GM19467 (cell line): ENCODE results near the gene RCOR3.
"Not testable (repeated sequence)": the region's sequence is repeated elsewhere in the genome, so short reads cannot be mapped to it uniquely, and the experiment has no call there.

Experiments used
- ATAC-seq: cut with Tn5 transposase; IDR thresholded peaks from one replicate; pipeline ENCODE4 v1.9.1; 2021; ENCODE audit warnings: mild to moderate bottlenecking, moderate library complexity; ENCODE audit not compliant: unreplicated experiment

Gene RCOR3

DNA sequence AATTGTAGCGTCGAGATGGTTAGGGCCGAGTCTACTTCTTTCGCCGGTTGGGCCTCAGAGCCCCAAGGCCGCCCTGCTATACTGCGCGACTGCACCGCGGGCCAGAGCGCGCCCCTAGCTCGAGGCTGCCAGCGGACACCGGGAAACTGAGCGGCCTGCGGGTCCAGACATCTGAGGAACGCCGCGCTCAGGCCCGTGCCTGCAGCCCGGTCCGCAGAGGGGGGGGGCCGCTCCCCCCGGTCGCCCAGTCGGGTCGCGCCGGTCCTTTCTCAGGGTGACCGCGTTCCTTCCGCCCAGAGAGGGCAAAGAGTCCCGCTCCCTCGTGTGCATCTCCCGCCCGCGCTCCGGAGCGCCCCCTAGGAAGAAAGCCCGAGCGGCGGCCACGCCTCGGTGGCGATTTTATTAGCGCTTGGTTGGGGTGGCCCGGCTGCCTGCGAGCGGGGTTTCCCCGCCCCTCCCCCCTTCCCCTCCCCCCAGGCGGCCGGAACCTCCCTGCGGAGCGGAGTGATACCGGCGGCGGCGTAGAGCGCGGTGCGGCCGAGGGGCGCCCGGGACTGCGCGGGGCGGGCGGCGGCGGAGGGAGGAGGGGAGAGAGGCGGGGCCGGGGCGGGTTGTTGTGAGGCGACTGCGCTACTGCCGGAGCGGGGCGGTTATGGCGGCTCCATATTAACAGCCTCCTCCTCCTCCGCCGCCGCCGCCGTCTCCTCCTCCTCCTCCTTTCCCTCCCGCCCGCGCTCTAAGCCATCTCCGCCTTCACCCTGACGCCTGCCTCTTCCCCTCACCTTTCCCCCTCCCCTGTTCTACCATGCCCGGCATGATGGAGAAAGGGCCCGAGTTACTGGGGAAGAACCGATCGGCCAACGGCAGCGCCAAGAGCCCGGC is at the start of gene RCOR3:
TSS of gene RCOR3 (plus strand) at position 611 of the 882 bp plus-strand sequence. CDS start at position 806, 195 bp downstream.
- ATAC-seq = peak; percentile 57

DNA sequence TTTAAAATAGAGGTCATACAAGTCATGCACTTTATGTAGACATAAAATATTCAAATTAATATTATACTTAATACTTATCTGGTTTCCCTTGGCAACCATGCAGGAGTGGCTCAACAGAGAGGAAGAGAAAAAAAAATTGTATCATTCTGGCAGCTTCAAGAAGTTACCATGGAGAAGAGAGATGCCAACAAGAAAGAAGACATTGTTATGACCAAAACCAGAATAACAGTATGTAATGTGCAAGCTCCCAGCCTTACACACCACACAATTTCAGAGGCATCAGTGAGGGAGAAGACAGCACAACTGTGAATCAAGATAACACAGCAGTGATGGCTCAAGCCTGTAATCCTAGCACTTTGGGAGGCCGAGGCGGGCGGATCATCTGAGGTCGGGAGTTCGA is 49.1 kb upstream of the RCOR3 start:
- no peak for ATAC-seq

DNA sequence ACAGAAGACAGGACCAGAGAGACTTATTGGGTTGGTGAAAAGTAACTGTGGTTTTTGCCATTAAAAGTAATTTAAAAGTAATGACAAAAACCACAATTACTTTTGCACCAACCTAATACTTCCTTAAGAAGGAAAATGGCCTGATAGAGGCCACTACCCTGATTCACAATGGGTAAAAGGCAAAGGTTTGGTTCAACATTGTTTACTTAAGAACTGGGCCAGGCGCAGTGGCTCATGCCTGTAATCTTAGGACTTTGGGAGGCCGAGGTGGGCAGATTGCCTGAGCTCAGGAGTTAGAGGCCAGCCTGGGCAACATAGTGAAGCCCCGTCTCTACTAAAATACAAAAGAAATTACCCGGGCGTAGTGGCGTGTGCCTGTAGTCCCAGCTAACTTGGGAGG is 48.2 kb upstream of the RCOR3 start:
- ATAC-seq = no peak

DNA sequence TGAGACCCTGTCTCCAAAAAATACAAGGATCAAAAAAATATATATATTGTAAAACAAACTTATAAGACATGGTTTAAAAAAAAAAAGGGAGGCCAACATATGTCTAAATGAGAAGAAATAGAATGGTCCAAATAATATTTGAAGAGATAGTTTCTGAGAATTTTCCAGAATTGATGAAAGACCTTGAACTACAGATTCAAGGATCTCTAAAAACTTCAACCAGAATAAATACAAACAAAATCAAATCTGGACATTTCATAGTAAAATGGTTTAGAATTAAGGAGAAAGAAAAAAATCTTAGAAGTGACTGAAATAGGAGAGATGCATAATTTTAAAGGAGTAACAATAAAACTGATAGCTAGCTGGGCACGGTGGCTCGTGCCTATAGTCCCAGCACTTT is 45.5 kb upstream of the RCOR3 start:
- ATAC-seq = no peak

DNA sequence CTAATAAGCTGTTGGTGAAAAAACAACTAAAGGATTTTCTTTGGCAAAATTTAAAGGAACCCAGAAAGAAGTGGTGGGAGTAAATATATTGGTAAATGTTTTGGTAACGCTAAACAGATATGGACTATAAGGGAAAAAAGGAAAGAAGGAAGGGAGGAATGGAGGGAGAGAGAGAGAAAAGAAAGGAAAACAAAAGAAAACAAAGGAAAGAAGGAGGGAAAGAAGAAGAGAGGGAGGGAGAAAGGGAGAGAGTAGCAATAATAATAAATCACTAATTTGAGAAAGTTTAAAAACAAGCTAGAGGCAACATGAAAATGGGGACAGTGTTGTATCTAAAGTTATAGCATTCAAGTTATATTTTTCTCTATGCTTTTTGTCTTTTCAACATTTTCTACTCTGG is 43.6 kb upstream of the RCOR3 start:
- ATAC-seq = no peak

DNA sequence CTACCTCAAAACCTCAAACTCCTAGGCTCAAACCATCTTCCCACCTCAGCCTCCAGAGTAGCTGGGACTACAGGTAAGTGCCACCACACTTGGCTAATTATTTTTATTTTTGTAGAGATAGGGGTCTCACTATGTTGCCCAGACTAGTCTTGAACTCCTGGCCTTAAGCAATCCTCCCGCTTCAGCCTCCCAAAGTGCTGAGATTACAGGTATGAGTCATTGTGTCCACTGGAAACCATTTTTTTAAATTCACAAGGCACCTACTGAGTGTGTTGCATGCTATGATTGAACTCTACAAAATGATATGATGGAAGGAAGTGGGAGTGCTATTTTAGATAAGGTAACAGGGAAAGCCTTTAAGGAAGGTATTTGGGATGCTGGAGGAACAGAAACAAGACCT is 41.8 kb upstream of the RCOR3 start:
- ATAC-seq = no peak

DNA sequence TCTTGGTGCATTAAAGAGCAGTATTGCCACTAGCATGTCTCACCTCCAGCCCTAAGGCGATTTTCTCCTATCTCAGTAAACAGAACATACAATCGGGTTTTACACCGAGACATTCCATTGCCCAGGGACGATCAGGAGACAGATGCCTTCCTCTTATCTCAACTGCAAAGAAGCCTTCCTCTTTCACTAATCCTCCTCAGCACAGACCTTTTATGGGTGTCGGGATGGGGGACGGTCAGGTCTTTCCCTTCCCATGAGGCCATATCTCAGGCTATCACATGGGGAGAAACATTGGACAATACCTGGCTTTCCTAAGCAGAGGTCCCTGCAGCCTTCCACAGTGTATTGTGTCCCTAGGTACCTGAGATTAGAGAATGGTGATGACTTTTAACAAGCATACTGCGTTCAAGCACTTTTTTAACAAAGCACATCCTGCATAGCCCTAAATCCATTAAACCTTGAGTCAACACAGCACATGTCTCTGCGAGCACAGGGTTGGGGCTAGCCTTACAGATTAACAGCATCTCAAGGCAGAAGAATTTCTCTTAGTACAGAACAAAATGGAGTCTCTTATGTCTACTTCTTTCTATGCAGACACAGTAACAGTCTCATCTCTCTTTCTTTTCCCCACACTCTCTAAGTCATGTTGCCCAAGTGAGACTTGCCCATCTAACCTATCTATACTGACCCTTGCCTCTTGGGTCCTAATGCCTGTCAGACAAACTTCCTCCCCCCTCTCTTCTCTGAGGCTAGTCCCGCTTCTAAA is 36.5 kb upstream of the RCOR3 start:
- ATAC-seq = not testable (repeated sequence)

DNA sequence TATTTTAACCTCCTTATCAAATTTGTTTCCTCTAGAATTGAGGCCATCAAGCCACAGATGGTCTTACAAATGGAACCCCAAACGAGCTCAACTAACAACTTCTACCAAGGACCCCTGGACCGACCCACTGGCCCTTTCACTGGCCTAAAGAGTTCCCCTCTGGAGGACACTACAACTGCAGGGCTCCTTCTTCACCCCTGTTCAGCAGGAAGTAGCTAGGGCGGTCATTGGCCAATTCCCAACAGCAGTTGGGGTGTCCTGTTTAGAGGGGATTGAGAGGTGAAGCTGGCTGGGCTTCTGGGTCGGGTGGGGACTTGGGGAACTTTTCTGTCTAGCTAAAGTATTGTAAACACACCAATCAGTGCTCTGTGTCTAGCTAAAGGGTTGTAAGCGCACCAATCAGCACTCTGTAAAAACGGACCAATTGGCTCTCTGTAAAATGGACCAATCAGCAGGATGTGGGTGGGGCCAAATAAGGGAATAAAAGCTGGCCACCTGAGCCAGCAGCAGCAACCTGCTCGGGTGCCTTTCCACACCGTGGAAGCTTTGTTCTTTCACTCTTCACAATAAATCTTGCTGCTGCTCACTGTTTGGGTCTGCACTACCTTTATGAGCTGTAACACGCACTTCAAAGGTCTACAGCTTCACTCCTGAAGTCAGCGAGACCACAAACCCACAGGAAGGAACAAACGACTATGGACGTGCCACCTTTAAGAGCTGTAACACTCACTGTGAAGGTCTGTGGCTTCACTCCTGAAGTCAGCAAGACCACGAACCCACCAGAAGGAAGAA is 30.4 kb upstream of the RCOR3 start:
- not testable (repeated sequence) for ATAC-seq

DNA sequence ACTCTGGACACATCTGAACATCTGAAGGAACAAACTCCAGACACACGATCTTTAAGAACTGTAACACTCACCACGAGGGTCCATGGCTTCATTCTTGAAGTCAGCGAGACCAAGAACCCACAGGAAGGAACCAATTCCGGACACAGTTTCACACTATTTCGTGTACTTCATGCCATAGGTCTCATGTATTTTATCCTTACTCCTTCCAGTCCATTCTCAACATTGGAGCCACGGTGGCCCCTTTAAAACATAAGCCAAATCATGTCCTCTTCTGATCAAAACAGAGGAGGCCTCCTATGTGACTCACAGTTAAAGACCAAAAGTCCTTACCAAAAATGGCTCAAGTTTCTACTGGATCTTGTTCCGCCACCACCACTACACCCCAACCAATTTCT is 29.8 kb upstream of the RCOR3 start:
- no peak for ATAC-seq

DNA sequence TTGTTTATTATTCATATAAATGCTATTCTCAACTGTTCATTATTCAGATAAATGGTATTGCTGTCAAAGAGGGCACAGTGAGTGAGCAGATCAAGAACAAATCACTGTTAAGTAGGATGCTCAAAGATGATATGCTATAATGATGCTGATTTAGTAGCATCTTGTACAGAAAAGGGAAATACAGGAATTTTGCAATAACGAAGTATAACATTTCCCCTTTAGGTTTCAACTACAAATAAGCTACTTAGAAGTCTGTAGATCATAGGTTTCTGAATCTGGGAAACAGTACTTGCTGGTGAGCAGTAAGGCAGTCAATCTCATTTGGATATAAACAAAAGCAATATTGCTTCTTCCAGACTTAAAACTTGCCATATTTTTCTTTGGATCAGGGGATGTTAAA is 27.3 kb upstream of the RCOR3 start:
- no peak for ATAC-seq

DNA sequence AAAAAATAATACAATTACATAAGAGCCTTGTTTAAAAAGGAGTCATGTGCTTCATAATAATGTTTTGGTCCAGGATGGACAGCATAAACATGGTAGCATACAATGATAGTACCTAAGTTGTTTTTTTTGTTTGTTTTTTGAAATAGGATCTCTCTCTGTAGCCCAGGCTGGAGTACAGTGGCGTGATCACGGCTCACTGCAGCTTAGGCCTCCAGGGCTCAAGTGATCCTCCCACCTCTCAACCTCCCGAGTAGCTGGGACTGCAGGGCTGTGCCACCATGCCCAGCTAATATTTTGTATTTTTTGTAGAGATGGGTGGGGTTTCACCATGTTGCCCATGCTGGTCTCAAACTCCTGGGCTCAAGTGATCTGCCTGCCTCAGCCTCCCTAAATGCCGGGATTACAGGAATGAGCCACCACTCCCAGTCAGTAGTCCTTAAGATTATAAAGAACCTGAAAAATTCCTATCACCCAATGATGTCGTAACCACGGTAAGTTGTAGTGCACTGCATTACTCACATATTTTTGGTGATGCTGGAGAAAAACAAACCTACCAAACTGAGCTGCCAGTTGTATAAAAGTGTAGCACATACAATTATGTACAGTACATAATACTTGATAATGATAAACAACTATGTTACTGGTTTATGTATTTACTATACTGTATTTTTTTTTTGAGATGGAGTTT is 22.4 kb upstream of the RCOR3 start:
- ATAC-seq = no peak

DNA sequence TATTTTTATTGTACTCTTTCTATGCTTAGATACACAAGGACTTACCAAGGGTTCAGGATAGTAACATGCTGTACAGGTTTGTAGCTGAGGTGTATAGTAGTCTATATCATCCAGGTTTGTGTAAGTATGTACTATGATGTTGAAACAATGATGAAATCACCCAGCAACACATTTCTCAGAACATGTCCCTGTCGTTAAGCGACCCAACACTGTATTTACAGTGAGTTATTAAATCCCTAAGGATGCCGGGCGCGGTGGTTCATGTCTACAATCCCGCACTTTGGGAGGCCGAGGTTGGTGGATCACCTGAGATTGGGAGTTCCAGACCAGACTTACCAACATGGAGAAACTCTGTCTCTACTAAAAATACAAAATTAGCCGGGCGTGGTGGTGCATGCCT is 21.6 kb upstream of the RCOR3 start:
- ATAC-seq = no peak

DNA sequence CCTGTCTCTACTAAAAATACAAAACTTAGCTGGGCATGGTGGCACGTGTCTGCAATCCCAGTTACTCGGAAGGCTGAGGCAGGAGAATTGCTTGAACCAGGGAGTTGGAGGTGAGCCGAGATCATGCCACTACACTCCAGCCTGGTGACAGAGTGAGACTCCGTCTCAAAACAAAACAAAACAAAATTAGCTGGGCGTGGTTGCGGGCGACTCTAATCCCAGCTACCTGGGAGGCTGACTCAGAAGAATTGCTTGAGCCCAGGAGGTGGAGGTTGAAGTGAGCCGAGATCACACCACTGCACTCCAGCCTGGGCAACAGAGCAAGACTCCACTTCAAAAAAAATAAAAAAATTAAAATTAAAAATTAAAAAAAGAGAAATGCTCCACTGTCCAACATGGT is 18.6 kb upstream of the RCOR3 start:
- ATAC-seq = not testable (repeated sequence)

DNA sequence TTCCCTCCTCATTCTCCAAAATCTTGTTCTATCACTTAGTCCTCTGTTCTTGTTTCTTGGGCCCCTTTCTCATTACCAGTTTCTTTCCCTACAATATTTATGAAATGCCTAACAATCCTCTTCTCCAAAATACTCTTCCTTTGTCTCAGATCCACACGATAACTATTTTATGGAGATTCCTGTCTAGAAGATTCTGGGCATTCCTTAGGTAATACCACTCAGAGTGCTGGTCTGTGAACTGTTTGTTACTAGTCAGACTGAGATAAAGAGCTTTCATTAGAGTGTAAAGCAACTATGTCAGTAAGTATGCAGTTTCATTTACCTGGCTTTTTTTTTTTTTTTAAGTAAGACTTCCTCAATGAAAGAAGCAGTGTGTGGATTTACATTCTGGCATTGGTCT is 18.1 kb upstream of the RCOR3 start:
- no peak for ATAC-seq

DNA sequence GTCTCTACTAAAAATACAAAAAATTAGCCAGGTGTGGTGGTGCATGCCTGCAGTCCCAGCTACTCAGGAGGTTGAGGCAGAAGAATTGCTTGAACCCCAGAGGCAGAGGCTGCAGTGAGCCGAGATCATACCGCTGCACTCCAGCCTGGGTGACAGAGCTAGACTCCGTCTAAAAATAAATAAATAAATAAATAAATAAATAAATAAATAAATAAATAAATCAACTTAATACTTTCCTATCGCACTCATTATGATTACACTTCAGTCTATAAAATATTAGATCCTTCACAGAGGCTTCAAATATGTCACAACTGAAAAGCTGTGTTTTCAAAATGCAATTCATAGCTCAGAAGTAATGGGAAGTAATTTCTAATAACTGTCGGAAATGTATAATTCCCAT is 15.5 kb upstream of the RCOR3 start:
- ATAC-seq = not testable (repeated sequence)

DNA sequence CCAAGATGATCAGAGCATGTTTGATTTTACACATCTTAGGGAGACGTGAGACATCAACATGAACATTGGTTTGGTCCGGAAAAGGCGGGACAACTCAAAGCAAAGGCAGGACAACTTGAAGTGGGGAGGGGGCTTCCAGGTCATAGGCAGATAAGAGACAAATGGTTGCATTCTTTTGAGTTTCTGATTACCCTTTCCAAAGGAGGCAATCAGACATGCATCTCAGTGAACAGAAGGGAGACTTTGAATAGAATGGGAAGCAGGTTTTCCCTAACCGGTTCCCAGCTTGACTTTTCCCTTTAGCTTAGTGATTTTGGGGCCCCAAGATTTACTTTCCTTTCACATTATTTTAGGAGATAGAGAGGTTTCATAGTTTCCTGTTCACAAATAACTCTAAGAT is 12.6 kb upstream of the RCOR3 start:
- ATAC-seq = not testable (repeated sequence)

DNA sequence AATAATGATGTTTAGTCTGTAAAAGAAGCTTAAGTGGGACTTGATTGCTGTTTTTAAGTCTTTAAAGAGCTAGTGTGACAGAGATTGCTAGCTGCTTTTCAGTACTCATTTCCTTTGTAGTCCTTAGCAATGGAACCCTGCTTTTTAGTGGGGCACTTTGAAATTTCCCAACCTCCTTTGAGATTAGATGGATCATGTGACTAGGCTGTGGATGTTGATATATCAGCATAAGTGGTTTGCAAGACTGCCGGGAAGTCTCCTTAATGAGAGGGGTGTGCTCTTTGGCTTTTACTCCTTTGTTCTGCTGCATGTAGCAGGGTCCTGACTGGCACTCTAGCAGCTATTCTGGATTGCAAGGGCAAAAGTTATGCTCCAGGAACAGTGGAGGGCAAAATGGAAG is 11.2 kb upstream of the RCOR3 start:
- no peak for ATAC-seq

DNA sequence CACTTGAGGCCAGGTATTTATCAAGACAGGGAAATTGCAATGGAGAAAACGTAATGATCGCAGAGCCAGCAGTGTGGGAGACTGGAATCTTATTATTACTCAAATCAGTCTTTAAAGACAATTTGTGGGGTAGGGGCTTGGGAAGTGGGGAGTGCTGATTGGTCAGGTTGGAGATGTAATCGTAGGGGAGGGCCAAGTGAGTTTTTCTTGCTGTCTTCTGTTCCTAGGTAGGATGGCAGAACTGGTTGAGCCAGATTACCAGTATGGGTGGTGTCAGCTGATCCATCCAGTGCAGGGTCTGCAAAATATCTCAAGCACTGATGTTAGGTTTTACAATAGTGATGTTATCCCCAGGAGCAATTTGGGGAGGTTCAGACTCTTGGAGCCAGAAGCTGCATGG is 9.6 kb upstream of the RCOR3 start:
- ATAC-seq = not testable (repeated sequence)

DNA sequence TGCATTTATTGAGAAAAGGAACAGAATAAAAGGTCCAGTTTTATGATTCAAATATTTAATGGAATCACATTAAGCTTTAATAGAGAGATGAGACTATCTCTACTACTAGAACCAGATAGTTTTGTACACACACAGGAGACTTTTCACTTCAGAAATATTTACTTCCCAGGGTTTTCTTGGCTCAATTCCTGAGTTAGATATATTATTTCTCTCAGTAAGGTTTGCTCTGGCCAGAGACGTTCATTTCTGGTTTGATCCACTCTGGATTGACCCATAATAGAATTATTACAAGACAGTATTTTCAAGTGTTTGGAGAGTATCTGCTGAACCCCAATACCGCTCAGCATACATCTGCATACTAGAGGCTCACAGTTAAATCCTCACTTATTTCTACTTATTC is 1.3 kb upstream of the RCOR3 start:
- ATAC-seq = no peak

DNA sequence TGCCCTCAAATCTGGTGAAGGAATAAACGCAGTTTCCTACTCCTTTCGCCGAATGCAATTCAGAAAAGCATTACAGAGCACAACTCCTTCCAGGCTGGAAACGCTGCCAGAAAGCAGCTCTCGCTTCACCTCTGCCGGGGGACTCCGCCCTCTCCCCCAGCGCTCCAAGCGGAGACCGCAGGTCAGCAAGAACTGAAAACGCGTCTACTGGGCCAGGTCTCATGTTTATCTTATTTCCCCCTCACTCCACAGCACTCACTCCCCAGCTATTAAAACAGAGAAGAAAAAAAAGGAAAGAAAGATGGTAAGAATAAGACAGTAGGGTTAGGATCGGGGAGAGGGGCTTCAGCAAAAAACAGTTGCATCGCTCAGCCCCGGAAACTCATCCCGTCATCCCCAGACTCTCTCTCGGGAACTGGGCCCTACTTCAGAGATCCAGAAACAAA is 833 bp upstream of the RCOR3 start:
- peak; percentile 31 for ATAC-seq
